Measurements from ENCODE around the gene ALOXE3.

- no peak for TF ChIP-seq TAF1 (IDR thresholded peaks at IDR 0.05; ENCODE audit: borderline replicate concordance, insufficient read depth, low read length)
- TF ChIP-seq SIN3A (IDR thresholded peaks at IDR 0.05; ENCODE audit: borderline replicate concordance, insufficient read depth, low read length), result no peak
- no peak for TF ChIP-seq POLR2AphosphoS5 (IDR thresholded peaks at IDR 0.05; ENCODE audit: low read depth, low read length)
These were observed 22.0 kb upstream of the ALOXE3 start for GRCh38 chr17:8140065-8141029.

Data from PFSK-1 (cell line).